ENCODE results near the gene SLCO2A1. TPM values are rescaled to one million over a fixed set of nuclear protein-coding genes. Genes with fewer than 3 reads are reported as not detected.
A peak's percentile ranks its signal among the peaks of the same experiment; 100 is the strongest.

The SLCO2A1 gene
- total and polyA plus RNA-seq, 4 donors: 1.8 to 13.2 (median 8.1) TPM

DNA sequence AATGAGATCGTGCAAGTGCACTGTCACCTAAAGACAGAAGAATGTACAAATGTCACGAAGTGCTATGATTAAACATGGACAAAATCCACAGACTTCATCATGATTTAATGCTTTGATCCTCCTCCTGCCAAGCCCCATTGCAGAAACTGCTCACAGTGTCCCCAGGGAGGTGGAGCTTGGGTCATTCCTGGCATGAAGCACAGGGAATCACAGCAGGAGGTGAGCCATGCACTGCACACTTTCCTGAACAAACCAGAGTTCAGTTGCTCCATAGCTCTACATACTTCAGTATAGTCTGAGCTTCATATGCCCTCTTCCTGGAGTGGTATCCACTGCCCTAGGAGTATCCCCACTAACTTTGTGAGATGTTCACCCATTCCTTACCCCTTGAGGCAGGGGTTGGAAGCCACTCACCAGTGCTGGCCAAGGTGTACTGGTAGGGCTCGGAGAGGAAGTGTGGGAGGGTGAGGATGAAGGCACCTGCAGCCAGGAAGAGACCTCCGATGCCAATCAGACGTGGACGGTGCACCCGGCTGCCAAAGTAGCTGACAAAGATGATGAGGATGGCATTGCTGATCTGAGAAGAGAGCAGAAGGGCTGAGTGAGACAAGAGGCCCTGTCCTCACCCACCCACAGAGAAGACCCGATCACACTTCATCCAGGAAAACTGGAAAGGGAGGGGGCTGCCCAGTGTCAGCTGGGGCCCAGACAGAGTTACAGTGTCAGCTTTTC is 56.3 kb downstream of the SLCO2A1 start:
- Histone ChIP-seq H3K27me3 (ENCODE audit: control insufficient read depth, insufficient read depth, low read length) (no peaks in the 10 kb centered on the region), H3K36me3 (ENCODE audit: control insufficient read depth, insufficient read depth, low read length) (no peaks in the 10 kb centered on the region), H3K9me3 (ENCODE audit: control insufficient read depth, insufficient read depth, low read length) (no peaks in the 10 kb centered on the region), H3K27ac (ENCODE audit: low read depth, low read length) (no peak overlapping the region), H3K4me3 (ENCODE audit: low read depth, low read length) (no peak overlapping the region), H3K4me1 (ENCODE audit: control insufficient read depth, insufficient read depth, low read length) (peaks cover under 1% of the 10 kb centered on the region)
- no peak for DNase-seq (ENCODE audit: low read depth in 4 of 6, low spot score in 6 of 6)
- 93% methylated on average over 8 of the region's 8 CpGs for WGBS (ENCODE audit: insufficient coverage)

GRCh38 chr3:133972156-133972555 is 57.6 kb downstream of the SLCO2A1 start:
- no CpG with 5 or more reads among the region's 1 CpG for WGBS (ENCODE audit: insufficient coverage)
- no peaks in the 10 kb centered on the region for H3K36me3 ChIP-seq (ENCODE audit: control insufficient read depth, insufficient read depth, low read length)

GRCh38 chr3:133970916-133971315 is 58.8 kb downstream of the SLCO2A1 start:
- Histone ChIP-seq H3K27me3 (ENCODE audit: control insufficient read depth, insufficient read depth, low read length) (no peaks in the 10 kb centered on the region), H3K36me3 (ENCODE audit: control insufficient read depth, insufficient read depth, low read length) (no peaks in the 10 kb centered on the region), H3K9me3 (ENCODE audit: control insufficient read depth, insufficient read depth, low read length) (no peaks in the 10 kb centered on the region), H3K27ac (ENCODE audit: low read depth, low read length) (no peak overlapping the region), H3K4me1 (ENCODE audit: control insufficient read depth, insufficient read depth, low read length) (no peaks in the 10 kb centered on the region), H3K4me3 (ENCODE audit: low read depth, low read length) (no peak overlapping the region)
- DNase-seq (ENCODE audit: low read depth in 4 of 6, low spot score in 6 of 6): no peak
- 86% methylated on average over 5 of the region's 6 CpGs for WGBS (ENCODE audit: insufficient coverage)

More at GRCh38 chr3:133972156-133972555, 57.6 kb downstream of the SLCO2A1 start:
- H3K27ac ChIP-seq (ENCODE audit: low read depth, low read length): no peak overlapping the region
- H3K27me3 ChIP-seq (ENCODE audit: control insufficient read depth, insufficient read depth, low read length): no peaks in the 10 kb centered on the region
- DNase-seq (ENCODE audit: low read depth in 4 of 6, low spot score in 6 of 6): no peak
- no peak overlapping the region for H3K4me3 ChIP-seq (ENCODE audit: low read depth, low read length)
- H3K9me3 ChIP-seq (ENCODE audit: control insufficient read depth, insufficient read depth, low read length): no peaks in the 10 kb centered on the region
- H3K4me1 ChIP-seq (ENCODE audit: control insufficient read depth, insufficient read depth, low read length): no peaks in the 10 kb centered on the region

DNA sequence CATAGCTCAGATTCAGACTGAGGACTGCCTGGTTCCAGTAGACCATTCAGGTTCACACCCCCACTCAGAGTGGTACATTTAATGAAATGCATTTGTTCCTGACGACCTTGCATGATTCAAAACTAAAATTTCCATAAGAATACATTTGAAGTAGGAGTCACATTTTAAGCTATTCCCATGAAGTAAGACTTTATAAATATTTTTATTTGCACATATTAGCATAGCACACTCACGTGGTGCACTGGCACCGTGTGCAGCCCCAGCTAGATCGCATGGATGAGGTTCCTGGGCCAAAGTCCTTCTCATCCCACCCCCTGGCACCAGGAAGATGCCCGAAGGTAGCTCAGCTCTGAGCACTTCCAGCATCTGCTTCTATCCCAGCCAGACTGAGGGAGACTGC is 59.4 kb downstream of the SLCO2A1 start:
- Histone ChIP-seq H3K9me3 (ENCODE audit: control insufficient read depth, insufficient read depth, low read length) (no peaks in the 10 kb centered on the region), H3K27me3 (ENCODE audit: control insufficient read depth, insufficient read depth, low read length) (no peaks in the 10 kb centered on the region), H3K4me3 (ENCODE audit: low read depth, low read length) (no peak overlapping the region), H3K27ac (ENCODE audit: low read depth, low read length) (no peak overlapping the region), H3K36me3 (ENCODE audit: control insufficient read depth, insufficient read depth, low read length) (no peaks in the 10 kb centered on the region), H3K4me1 (ENCODE audit: control insufficient read depth, insufficient read depth, low read length) (no peaks in the 10 kb centered on the region)
- WGBS (ENCODE audit: insufficient coverage): 88% methylated on average over 4 of the region's 5 CpGs
- DNase-seq (ENCODE audit: low read depth in 4 of 6, low spot score in 6 of 6): no peak

GRCh38 chr3:133967992-133968892 is 61.5 kb downstream of the SLCO2A1 start:
- no peak overlapping the region for H3K27ac ChIP-seq (ENCODE audit: low read depth, low read length)
- no peaks in the 10 kb centered on the region for H3K27me3 ChIP-seq (ENCODE audit: control insufficient read depth, insufficient read depth, low read length)
- H3K9me3 ChIP-seq (ENCODE audit: control insufficient read depth, insufficient read depth, low read length): no peaks in the 10 kb centered on the region
- H3K4me3 ChIP-seq (ENCODE audit: low read depth, low read length): no peak overlapping the region
- no peak for DNase-seq (ENCODE audit: low read depth in 4 of 6, low spot score in 6 of 6)
- no peaks in the 10 kb centered on the region for H3K4me1 ChIP-seq (ENCODE audit: control insufficient read depth, insufficient read depth, low read length)
- 81% methylated on average over 8 of the region's 15 CpGs for WGBS (ENCODE audit: insufficient coverage)
- H3K36me3 ChIP-seq (ENCODE audit: control insufficient read depth, insufficient read depth, low read length): no peaks in the 10 kb centered on the region

DNA sequence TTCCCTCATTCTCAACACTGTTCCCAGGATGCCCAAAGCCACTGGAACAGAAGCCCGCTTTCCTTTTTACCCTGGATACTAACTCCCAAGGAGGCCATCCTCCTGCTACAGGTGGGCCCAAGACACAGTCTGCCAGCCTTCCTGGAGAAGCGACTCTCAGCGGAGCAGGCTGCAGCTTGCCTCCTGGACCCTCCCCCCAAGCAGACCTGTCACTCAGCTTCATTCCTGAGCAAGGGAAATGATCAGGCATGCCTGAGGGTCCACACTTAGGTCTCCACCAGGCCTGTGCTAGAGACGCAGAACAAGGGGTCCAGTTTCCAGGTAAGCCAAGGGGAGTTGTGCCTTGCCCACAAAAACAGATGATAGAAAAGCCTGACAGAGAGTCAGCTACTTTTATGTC is 62.8 kb downstream of the SLCO2A1 start:
- H3K4me3 ChIP-seq (ENCODE audit: low read depth, low read length): no peak overlapping the region
- 88% methylated on average over 4 of the region's 4 CpGs for WGBS (ENCODE audit: insufficient coverage)
- H3K36me3 ChIP-seq (ENCODE audit: control insufficient read depth, insufficient read depth, low read length): no peaks in the 10 kb centered on the region
- H3K9me3 ChIP-seq (ENCODE audit: control insufficient read depth, insufficient read depth, low read length): no peaks in the 10 kb centered on the region
- H3K27me3 ChIP-seq (ENCODE audit: control insufficient read depth, insufficient read depth, low read length): no peaks in the 10 kb centered on the region
- H3K4me1 ChIP-seq (ENCODE audit: control insufficient read depth, insufficient read depth, low read length): no peaks in the 10 kb centered on the region
- DNase-seq (ENCODE audit: low read depth in 4 of 6, low spot score in 6 of 6): no peak
- H3K27ac ChIP-seq (ENCODE audit: low read depth, low read length): no peak overlapping the region

- no peak for DNase-seq (ENCODE audit: low read depth in 4 of 6, low spot score in 6 of 6)
- H3K27me3 ChIP-seq (ENCODE audit: control insufficient read depth, insufficient read depth, low read length): no peaks in the 10 kb centered on the region
- no peaks in the 10 kb centered on the region for H3K4me1 ChIP-seq (ENCODE audit: control insufficient read depth, insufficient read depth, low read length)
- 84% methylated on average over 3 of the region's 4 CpGs for WGBS (ENCODE audit: insufficient coverage)
- no peak overlapping the region for H3K4me3 ChIP-seq (ENCODE audit: low read depth, low read length)
- H3K27ac ChIP-seq (ENCODE audit: low read depth, low read length): no peak overlapping the region
- H3K36me3 ChIP-seq (ENCODE audit: control insufficient read depth, insufficient read depth, low read length): no peaks in the 10 kb centered on the region
- H3K9me3 ChIP-seq (ENCODE audit: control insufficient read depth, insufficient read depth, low read length): no peaks in the 10 kb centered on the region
These were observed 63.8 kb downstream of the SLCO2A1 start for GRCh38 chr3:133965906-133966305.

DNA sequence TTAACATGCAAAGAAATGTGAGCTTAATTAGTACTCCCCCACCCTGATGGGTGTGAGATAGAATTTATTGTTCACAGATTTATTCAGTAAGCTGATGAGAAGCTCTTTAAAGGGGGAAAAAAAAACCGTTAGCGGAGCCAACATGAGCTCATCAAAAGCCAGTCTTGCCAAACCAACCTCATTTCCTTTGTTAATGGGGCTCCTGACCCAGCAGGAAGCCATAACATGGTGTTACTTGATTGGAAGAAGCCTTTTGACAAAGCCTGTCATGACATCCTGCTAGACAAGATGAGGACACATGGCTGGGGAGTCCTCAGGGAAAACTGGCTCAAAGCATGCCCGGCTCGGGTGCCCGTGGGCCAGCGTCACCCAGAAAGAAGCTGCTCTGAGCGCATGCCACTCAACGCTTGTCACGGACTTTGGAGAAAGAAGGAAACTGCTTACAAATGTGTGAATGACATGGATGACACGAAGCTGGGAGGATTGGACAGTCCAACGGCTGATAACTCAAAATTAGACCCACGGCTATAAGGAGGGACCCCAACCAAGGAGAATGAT is 64.6 kb downstream of the SLCO2A1 start:
- 98% methylated on average over 10 of the region's 12 CpGs for WGBS (ENCODE audit: insufficient coverage)
- peak in 2 of 6 donors; percentile 18 to 64 for DNase-seq (ENCODE audit: low read depth in 4 of 6, low spot score in 6 of 6)
- Histone ChIP-seq H3K36me3 (ENCODE audit: control insufficient read depth, insufficient read depth, low read length) (no peaks in the 10 kb centered on the region), H3K4me3 (ENCODE audit: low read depth, low read length) (no peak overlapping the region), H3K9me3 (ENCODE audit: control insufficient read depth, insufficient read depth, low read length) (no peaks in the 10 kb centered on the region), H3K4me1 (ENCODE audit: control insufficient read depth, insufficient read depth, low read length) (no peaks in the 10 kb centered on the region), H3K27ac (ENCODE audit: low read depth, low read length) (no peak overlapping the region), H3K27me3 (ENCODE audit: control insufficient read depth, insufficient read depth, low read length) (no peaks in the 10 kb centered on the region)

DNA sequence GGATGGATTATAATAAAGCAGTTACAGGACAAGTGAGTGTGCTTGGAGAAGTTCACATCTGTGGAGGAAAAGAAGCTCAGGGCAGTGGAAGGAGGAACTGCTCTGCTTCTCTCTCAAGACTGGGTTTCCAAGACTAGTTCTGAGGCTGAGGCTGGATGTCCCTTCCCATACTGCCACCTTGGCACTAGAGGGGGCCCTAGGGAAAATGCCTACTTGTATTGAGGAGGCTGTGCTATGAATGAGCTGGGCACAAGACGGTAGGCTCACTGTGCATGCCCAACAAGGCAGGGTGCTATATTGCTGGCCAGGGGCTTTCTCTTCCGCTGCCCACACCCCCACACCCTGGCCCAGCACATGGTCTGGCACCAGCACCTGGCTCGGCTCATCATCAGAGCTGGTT is 65.2 kb downstream of the SLCO2A1 start:
- no peak for DNase-seq (ENCODE audit: low read depth in 4 of 6, low spot score in 6 of 6)
- H3K9me3 ChIP-seq (ENCODE audit: control insufficient read depth, insufficient read depth, low read length): no peaks in the 10 kb centered on the region
- WGBS (ENCODE audit: insufficient coverage): no CpG with 5 or more reads among the region's 3 CpGs

More for the DNA sequence above, 65.2 kb downstream of the SLCO2A1 start:
- Histone ChIP-seq H3K27ac (ENCODE audit: low read depth, low read length) (no peak overlapping the region), H3K4me1 (ENCODE audit: control insufficient read depth, insufficient read depth, low read length) (no peaks in the 10 kb centered on the region), H3K4me3 (ENCODE audit: low read depth, low read length) (no peak overlapping the region), H3K36me3 (ENCODE audit: control insufficient read depth, insufficient read depth, low read length) (no peaks in the 10 kb centered on the region), H3K27me3 (ENCODE audit: control insufficient read depth, insufficient read depth, low read length) (no peaks in the 10 kb centered on the region)
